IgD-negative memory B cell (primary cell): Measurements from ENCODE around the gene ADARB2. TPM values are rescaled to one million over a fixed set of nuclear protein-coding genes. Genes with fewer than 3 reads are reported as not detected.

Experiments used
- H3K27ac Mint-ChIP-seq, 3 donors: one replicate each; pipeline ENCODE4 v1.8.0; 2020 to 2022; ENCODE audit warnings: mild to moderate bottlenecking in 3 of 3, mixed read lengths in 3 of 3, moderate library complexity in 1 of 3
- H3K27me3 Mint-ChIP-seq: one replicate; pipeline ENCODE4 v1.8.0; 2021; ENCODE audit warnings: mixed read lengths
- H3K36me3 Mint-ChIP-seq: one replicate; pipeline ENCODE4 v1.8.0; 2020; ENCODE audit warnings: mild to moderate bottlenecking, mixed read lengths
- H3K4me1 Mint-ChIP-seq, 3 donors: one replicate each; pipeline ENCODE4 v1.8.0; 2020 to 2022; ENCODE audit warnings: mixed read lengths in 3 of 3, mild to moderate bottlenecking in 1 of 3
- H3K4me3 Mint-ChIP-seq, 4 donors: one replicate each; pipeline ENCODE4 v1.8.0; 2020 to 2022; ENCODE audit warnings: mild to moderate bottlenecking in 4 of 4, mixed read lengths in 4 of 4, moderate library complexity in 3 of 4
- H3K9me3 Mint-ChIP-seq, 3 donors: one replicate each; pipeline ENCODE4 v1.8.0; 2020 to 2021; ENCODE audit warnings: mixed read lengths in 3 of 3, mild to moderate bottlenecking in 1 of 3
- polyA plus RNA-seq: library from polyadenylated mRNA; unstranded; fragments of 300-500 nt; fragmentation: Illumina TruSeq; gene quantifications from one replicate; pipeline ENCODE4 v1.2.3, GENCODE V29; 2021

Gene ADARB2
- polyA plus RNA-seq, 1 donor from 2014 or later: not detected

- peaks cover 4% of the 10 kb centered on the region for H3K27me3 Mint-ChIP-seq
- H3K4me3 Mint-ChIP-seq: no peak overlapping the region
- H3K27ac Mint-ChIP-seq: no peak overlapping the region
- peaks cover 0 to 1% (median 0%) of the 10 kb centered on the region in 3 donors for H3K4me1 Mint-ChIP-seq
- no peaks in the 10 kb centered on the region for H3K9me3 Mint-ChIP-seq
- no peaks in the 10 kb centered on the region for H3K36me3 Mint-ChIP-seq
Measured at GRCh38 chr10:1153251-1153763, 584.0 kb downstream of the ADARB2 start.

- Mint-ChIP-seq H3K4me1 (peaks cover 0 to 1% (median 0%) of the 10 kb centered on the region in 3 donors), H3K27me3 (peaks cover 4% of the 10 kb centered on the region), H3K4me3 (no peak overlapping the region), H3K9me3 (no peaks in the 10 kb centered on the region), H3K36me3 (no peaks in the 10 kb centered on the region), H3K27ac (no peak overlapping the region)
Measured at GRCh38 chr10:1152386-1153250, 584.7 kb downstream of the ADARB2 start.

- Mint-ChIP-seq H3K36me3 (no peaks in the 10 kb centered on the region), H3K9me3 (peaks cover 0 to 6% (median 6%) of the 10 kb centered on the region in 3 donors), H3K27me3 (peaks cover 4% of the 10 kb centered on the region), H3K4me3 (no peak overlapping the region), H3K4me1 (peaks cover 0 to 1% (median 0%) of the 10 kb centered on the region in 3 donors), H3K27ac (no peak overlapping the region)
Measured at GRCh38 chr10:1151076-1152033, 586.0 kb downstream of the ADARB2 start.

- Mint-ChIP-seq H3K4me3 (no peak overlapping the region), H3K27me3 (peaks cover 4% of the 10 kb centered on the region), H3K36me3 (no peaks in the 10 kb centered on the region), H3K4me1 (peaks cover 0 to 1% (median 0%) of the 10 kb centered on the region in 3 donors), H3K27ac (peak overlapping the region in 1 of 3 donors; percentile 19), H3K9me3 (peaks cover 6 to 12% (median 6%) of the 10 kb centered on the region in 3 donors)
Measured at GRCh38 chr10:1150638-1150955, 586.7 kb downstream of the ADARB2 start.

GRCh38 chr10:1149793-1150637 is 587.3 kb downstream of the ADARB2 start:
- Mint-ChIP-seq H3K4me1 (peaks cover 0 to 1% (median 0%) of the 10 kb centered on the region in 3 donors), H3K9me3 (peaks cover 6 to 14% (median 7%) of the 10 kb centered on the region in 3 donors), H3K27me3 (peaks cover 2% of the 10 kb centered on the region), H3K4me3 (no peak overlapping the region), H3K36me3 (no peaks in the 10 kb centered on the region), H3K27ac (peak overlapping the region in 1 of 3 donors; percentile 19)

- Mint-ChIP-seq H3K4me1 (peaks cover 0 to 1% (median 0%) of the 10 kb centered on the region in 3 donors), H3K4me3 (peak overlapping the region in 1 of 4 donors; percentile 14), H3K36me3 (peaks cover 2% of the 10 kb centered on the region), H3K9me3 (peaks cover 8 to 19% (median 16%) of the 10 kb centered on the region in 3 donors), H3K27me3 (peaks cover 2% of the 10 kb centered on the region), H3K27ac (no peak overlapping the region)
Measured at GRCh38 chr10:1148855-1149605, 588.3 kb downstream of the ADARB2 start.

- Mint-ChIP-seq H3K36me3 (peaks cover 2% of the 10 kb centered on the region), H3K27me3 (peaks cover 5% of the 10 kb centered on the region), H3K4me1 (peaks cover 0 to 3% (median 0%) of the 10 kb centered on the region in 3 donors), H3K9me3 (peaks cover 9 to 22% (median 19%) of the 10 kb centered on the region in 3 donors), H3K27ac (no peak overlapping the region), H3K4me3 (no peak overlapping the region)
Measured at GRCh38 chr10:1147810-1148209, 589.5 kb downstream of the ADARB2 start.

- Mint-ChIP-seq H3K27me3 (peaks cover 13% of the 10 kb centered on the region), H3K27ac (peak overlapping the region in 1 of 3 donors; percentile 79), H3K4me3 (no peak overlapping the region), H3K36me3 (peaks cover 5% of the 10 kb centered on the region), H3K9me3 (peaks cover 25 to 46% (median 40%) of the 10 kb centered on the region in 3 donors), H3K4me1 (peaks cover 0 to 2% (median 0%) of the 10 kb centered on the region in 3 donors)
Measured at GRCh38 chr10:1142596-1142995, 594.7 kb downstream of the ADARB2 start.

GRCh38 chr10:1141701-1142100 is 595.6 kb downstream of the ADARB2 start:
- Mint-ChIP-seq H3K27ac (no peak overlapping the region), H3K27me3 (peaks cover 13% of the 10 kb centered on the region), H3K4me1 (peaks cover 0 to 2% (median 0%) of the 10 kb centered on the region in 3 donors), H3K36me3 (peaks cover 7% of the 10 kb centered on the region), H3K4me3 (no peak overlapping the region), H3K9me3 (peaks cover 20 to 51% (median 37%) of the 10 kb centered on the region in 3 donors)

GRCh38 chr10:1141261-1141660 is 596.1 kb downstream of the ADARB2 start:
- Mint-ChIP-seq H3K9me3 (peaks cover 19 to 51% (median 33%) of the 10 kb centered on the region in 3 donors), H3K4me1 (peaks cover 0 to 2% (median 0%) of the 10 kb centered on the region in 3 donors)

GRCh38 chr10:1138529-1138928 is 598.8 kb downstream of the ADARB2 start:
- H3K9me3 Mint-ChIP-seq: peaks cover 16 to 31% (median 20%) of the 10 kb centered on the region in 3 donors
- H3K4me1 Mint-ChIP-seq: peaks cover 0 to 4% (median 2%) of the 10 kb centered on the region in 3 donors

More at GRCh38 chr10:1141261-1141660, 596.1 kb downstream of the ADARB2 start:
- H3K4me3 Mint-ChIP-seq: no peak overlapping the region
- H3K27ac Mint-ChIP-seq: no peak overlapping the region
- peaks cover 13% of the 10 kb centered on the region for H3K27me3 Mint-ChIP-seq
- peaks cover 7% of the 10 kb centered on the region for H3K36me3 Mint-ChIP-seq

GRCh38 chr10:1137499-1138163 is 599.7 kb downstream of the ADARB2 start:
- Mint-ChIP-seq H3K4me1 (peaks cover 0 to 3% (median 1%) of the 10 kb centered on the region in 3 donors), H3K27ac (no peak overlapping the region), H3K4me3 (no peak overlapping the region), H3K9me3 (peaks cover 15 to 29% (median 20%) of the 10 kb centered on the region in 3 donors), H3K27me3 (peaks cover 6% of the 10 kb centered on the region), H3K36me3 (peaks cover 5% of the 10 kb centered on the region)

More at GRCh38 chr10:1138529-1138928, 598.8 kb downstream of the ADARB2 start:
- peaks cover 5% of the 10 kb centered on the region for H3K36me3 Mint-ChIP-seq
- no peak overlapping the region for H3K27ac Mint-ChIP-seq
- H3K27me3 Mint-ChIP-seq: peaks cover 8% of the 10 kb centered on the region
- H3K4me3 Mint-ChIP-seq: no peak overlapping the region

GRCh38 chr10:1136268-1136667 is 601.1 kb downstream of the ADARB2 start:
- peaks cover 15 to 29% (median 20%) of the 10 kb centered on the region in 3 donors for H3K9me3 Mint-ChIP-seq
- H3K4me1 Mint-ChIP-seq: peaks cover 0 to 3% (median 1%) of the 10 kb centered on the region in 3 donors
- no peak overlapping the region for H3K4me3 Mint-ChIP-seq
- peaks cover 5% of the 10 kb centered on the region for H3K27me3 Mint-ChIP-seq
- H3K27ac Mint-ChIP-seq: no peak overlapping the region
- H3K36me3 Mint-ChIP-seq: peaks cover 13% of the 10 kb centered on the region
